HepG2 (cell line): ENCODE measurements around the gene LRRC8E.

Source experiments
- CC2D1A ChIP-seq: sonication (generic); formaldehyde crosslinking; IDR thresholded peaks from 2 replicates; pipeline ENCODE4 v1.8.1; 2023; ENCODE audit warnings: mild to moderate bottlenecking, missing genetic modification reagents
- HMG20B ChIP-seq: conservative IDR thresholded peaks from 2 replicates; pipeline ENCODE4 v1.6.1; 2016; ENCODE audit warnings: missing genetic modification reagents, missing compliant biosample characterization
- KAT7 ChIP-seq: IDR thresholded peaks from 2 replicates; pipeline ENCODE4 v1.6.1; 2018; ENCODE audit warnings: borderline replicate concordance, missing compliant biosample characterization
- KDM5B ChIP-seq: sonication (generic); formaldehyde crosslinking; IDR thresholded peaks from 2 replicates; pipeline ENCODE4 v1.4.0; 2020; ENCODE audit warnings: missing genetic modification reagents, mild to moderate bottlenecking, borderline replicate concordance
- POLR2AphosphoS2 ChIP-seq: IDR thresholded peaks from 2 replicates; pipeline ENCODE4 v1.6.1; 2011; ENCODE audit warnings: low read depth, low read length, improper control_type of control experiment
- ZIK1 ChIP-seq: sonication (generic); formaldehyde crosslinking; IDR thresholded peaks from 2 replicates; pipeline ENCODE4 v1.5.0; 2020; ENCODE audit warnings: mild to moderate bottlenecking, low read depth, missing genetic modification reagents, borderline replicate concordance
- ZNF160 ChIP-seq: sonication (generic); formaldehyde crosslinking; IDR thresholded peaks from 2 replicates; pipeline ENCODE4 v1.8.0; 2022; ENCODE audit warnings: mild to moderate bottlenecking, inconsistent platforms, missing genetic modification reagents
- ZNF678 ChIP-seq: sonication (generic); formaldehyde crosslinking; IDR thresholded peaks from 2 replicates; pipeline ENCODE4 v1.4.0; 2020; ENCODE audit warnings: mild to moderate bottlenecking, missing genetic modification reagents
- ZSCAN20 ChIP-seq: sonication (generic); formaldehyde crosslinking; IDR thresholded peaks from 2 replicates; pipeline ENCODE4 v1.4.0; 2020; ENCODE audit warnings: missing genetic modification reagents, mild to moderate bottlenecking, borderline replicate concordance
- TF ChIP-seq, protein P1 (sequence below): sonication (generic); formaldehyde crosslinking; IDR thresholded peaks from 2 replicates; pipeline ENCODE4 v1.4.0; 2020; ENCODE audit warnings: missing genetic modification reagents
- TF ChIP-seq, protein P2 (sequence below): sonication (generic); formaldehyde crosslinking; IDR thresholded peaks from 2 replicates; pipeline ENCODE4 v1.4.0; 2020; ENCODE audit warnings: mild to moderate bottlenecking, low read depth, missing genetic modification reagents
- TF ChIP-seq, protein P3 (sequence below): sonication (generic); formaldehyde crosslinking; conservative IDR thresholded peaks from 2 replicates; pipeline ENCODE4 v1.8.1; 2023; ENCODE audit warnings: missing genetic modification reagents

DNA sequence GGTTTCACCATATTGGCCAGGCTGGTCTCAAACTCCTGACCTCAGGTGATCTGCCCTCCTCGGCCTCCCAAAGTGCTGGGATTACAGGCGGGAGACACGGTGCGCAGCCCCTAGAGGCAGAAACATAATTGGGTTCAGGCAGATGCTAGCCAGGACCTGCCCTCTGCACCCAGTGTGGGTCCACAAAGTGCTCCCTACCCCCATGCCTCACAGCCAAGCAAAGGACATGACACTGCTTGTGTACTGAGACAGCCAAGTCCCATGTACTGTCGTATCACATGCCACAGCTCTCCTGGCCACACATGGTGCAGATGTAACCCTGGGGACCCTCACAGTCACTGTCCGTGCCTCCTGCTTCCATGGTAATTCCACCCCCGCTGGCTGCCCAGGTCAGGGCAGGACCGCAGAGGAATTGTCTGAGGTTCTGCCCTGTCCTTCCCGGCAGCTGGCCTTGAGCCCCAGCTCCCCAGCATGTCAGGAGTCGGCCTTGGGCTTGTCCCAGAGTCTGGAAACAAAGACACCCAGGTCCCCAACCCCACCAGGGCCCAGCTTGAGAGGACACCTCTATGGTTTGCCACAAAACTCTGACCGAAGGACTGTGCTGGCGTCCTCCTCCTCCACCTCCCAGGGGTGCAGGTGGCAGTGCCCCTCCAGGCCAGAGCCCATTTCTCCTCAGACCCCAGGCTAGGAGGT lies 21.8 kb upstream of the LRRC8E start:
- TF ChIP-seq HMG20B (CRISPR knock-in tag): no peak
- TF ChIP-seq ZNF678 (CRISPR knock-in tag): no peak
- TF ChIP-seq, protein P1, sequence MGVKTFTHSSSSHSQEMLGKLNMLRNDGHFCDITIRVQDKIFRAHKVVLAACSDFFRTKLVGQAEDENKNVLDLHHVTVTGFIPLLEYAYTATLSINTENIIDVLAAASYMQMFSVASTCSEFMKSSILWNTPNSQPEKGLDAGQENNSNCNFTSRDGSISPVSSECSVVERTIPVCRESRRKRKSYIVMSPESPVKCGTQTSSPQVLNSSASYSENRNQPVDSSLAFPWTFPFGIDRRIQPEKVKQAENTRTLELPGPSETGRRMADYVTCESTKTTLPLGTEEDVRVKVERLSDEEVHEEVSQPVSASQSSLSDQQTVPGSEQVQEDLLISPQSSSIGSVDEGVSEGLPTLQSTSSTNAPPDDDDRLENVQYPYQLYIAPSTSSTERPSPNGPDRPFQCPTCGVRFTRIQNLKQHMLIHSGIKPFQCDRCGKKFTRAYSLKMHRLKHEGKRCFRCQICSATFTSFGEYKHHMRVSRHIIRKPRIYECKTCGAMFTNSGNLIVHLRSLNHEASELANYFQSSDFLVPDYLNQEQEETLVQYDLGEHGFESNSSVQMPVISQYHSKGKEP: no peak
- TF ChIP-seq KDM5B (CRISPR knock-in tag): no peak
- TF ChIP-seq ZIK1 (CRISPR knock-in tag): 0 out of 2 replicates have a peak, but pooled peaks have one; percentile 26
- TF ChIP-seq, protein P2, sequence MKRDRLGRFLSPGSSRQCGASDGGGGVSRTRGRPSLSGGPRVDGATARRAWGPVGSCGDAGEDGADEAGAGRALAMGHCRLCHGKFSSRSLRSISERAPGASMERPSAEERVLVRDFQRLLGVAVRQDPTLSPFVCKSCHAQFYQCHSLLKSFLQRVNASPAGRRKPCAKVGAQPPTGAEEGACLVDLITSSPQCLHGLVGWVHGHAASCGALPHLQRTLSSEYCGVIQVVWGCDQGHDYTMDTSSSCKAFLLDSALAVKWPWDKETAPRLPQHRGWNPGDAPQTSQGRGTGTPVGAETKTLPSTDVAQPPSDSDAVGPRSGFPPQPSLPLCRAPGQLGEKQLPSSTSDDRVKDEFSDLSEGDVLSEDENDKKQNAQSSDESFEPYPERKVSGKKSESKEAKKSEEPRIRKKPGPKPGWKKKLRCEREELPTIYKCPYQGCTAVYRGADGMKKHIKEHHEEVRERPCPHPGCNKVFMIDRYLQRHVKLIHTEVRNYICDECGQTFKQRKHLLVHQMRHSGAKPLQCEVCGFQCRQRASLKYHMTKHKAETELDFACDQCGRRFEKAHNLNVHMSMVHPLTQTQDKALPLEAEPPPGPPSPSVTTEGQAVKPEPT (CRISPR knock-in tag): no peak
- TF ChIP-seq ZNF160 (CRISPR knock-in tag): no peak
- no peak for TF ChIP-seq CC2D1A (CRISPR knock-in tag)
- no peak for TF ChIP-seq POLR2AphosphoS2
- TF ChIP-seq, protein P3, sequence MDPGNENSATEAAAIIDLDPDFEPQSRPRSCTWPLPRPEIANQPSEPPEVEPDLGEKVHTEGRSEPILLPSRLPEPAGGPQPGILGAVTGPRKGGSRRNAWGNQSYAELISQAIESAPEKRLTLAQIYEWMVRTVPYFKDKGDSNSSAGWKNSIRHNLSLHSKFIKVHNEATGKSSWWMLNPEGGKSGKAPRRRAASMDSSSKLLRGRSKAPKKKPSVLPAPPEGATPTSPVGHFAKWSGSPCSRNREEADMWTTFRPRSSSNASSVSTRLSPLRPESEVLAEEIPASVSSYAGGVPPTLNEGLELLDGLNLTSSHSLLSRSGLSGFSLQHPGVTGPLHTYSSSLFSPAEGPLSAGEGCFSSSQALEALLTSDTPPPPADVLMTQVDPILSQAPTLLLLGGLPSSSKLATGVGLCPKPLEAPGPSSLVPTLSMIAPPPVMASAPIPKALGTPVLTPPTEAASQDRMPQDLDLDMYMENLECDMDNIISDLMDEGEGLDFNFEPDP (CRISPR knock-in tag): no peak
- no peak; the same call in 1 of the 2 replicates for TF ChIP-seq KAT7 (CRISPR knock-in tag)
- TF ChIP-seq ZSCAN20 (CRISPR knock-in tag): no peak
